IPS DF 4.7 (cell line): Measurements from ENCODE around the gene NRGN.

Experiments
- DNase-seq: peaks from one replicate; pipeline ENCODE4 v3.0.0-alpha.2; 2013; ENCODE audit warnings: low spot score; ENCODE audit errors: extremely low read depth

Gene NRGN

GRCh38 chr11:124739479-124740276 is at the start of gene NRGN:
TSS of gene NRGN (plus strand) at chr11:124739942. CDS start at chr11:124740085, 143 bp downstream.
- DNase-seq: peak; percentile 72

- DNase-seq: no peak
Measured at GRCh38 chr11:124693142-124693541, 46.6 kb upstream of the NRGN start.

- no peak for DNase-seq
Measured at GRCh38 chr11:124699547-124699946, 40.2 kb upstream of the NRGN start.

- DNase-seq: no peak
Measured at GRCh38 chr11:124700028-124700427, 39.7 kb upstream of the NRGN start.

GRCh38 chr11:124707829-124708228 is 31.9 kb upstream of the NRGN start:
- no peak for DNase-seq

GRCh38 chr11:124712392-124712791 is 27.4 kb upstream of the NRGN start:
- DNase-seq: no peak

GRCh38 chr11:124716591-124716990 is 23.2 kb upstream of the NRGN start:
- DNase-seq: no peak

- DNase-seq: no peak
Measured at GRCh38 chr11:124717421-124717785, 22.3 kb upstream of the NRGN start.

- no peak for DNase-seq
Measured at GRCh38 chr11:124717786-124718651, 21.7 kb upstream of the NRGN start.

GRCh38 chr11:124718801-124719200 is 20.9 kb upstream of the NRGN start:
- no peak for DNase-seq

GRCh38 chr11:124719534-124719933 is 20.2 kb upstream of the NRGN start:
- no peak for DNase-seq

- no peak for DNase-seq
Measured at GRCh38 chr11:124722176-124722575, 17.6 kb upstream of the NRGN start.

- no peak for DNase-seq
Measured at GRCh38 chr11:124724979-124725718, 14.6 kb upstream of the NRGN start.

- no peak for DNase-seq
Measured at GRCh38 chr11:124725719-124726105, 14.0 kb upstream of the NRGN start.

GRCh38 chr11:124727474-124727873 is 12.3 kb upstream of the NRGN start:
- DNase-seq: no peak

GRCh38 chr11:124728134-124728533 is 11.6 kb upstream of the NRGN start:
- no peak for DNase-seq

- DNase-seq: no peak
Measured at GRCh38 chr11:124729571-124729970, 10.2 kb upstream of the NRGN start.

- no peak for DNase-seq
Measured at GRCh38 chr11:124732230-124732629, 7.5 kb upstream of the NRGN start.

GRCh38 chr11:124736736-124737135 is 3.0 kb upstream of the NRGN start:
- no peak for DNase-seq

GRCh38 chr11:124737638-124738305 is 2.0 kb upstream of the NRGN start:
- DNase-seq: no peak
